LNCaP clone FGC (cell line): ENCODE results near the gene METTL13.

Experiments used
- DNase-seq: peaks from one replicate; pipeline ENCODE4 v3.0.0-alpha.2; 2011; ENCODE audit warnings: low read depth
- H3K4me3 ChIP-seq: 2 replicates; pipeline ENCODE4 v1.5.1; 2011; ENCODE audit warnings: mild to moderate bottlenecking, low read depth, low read length, control low read depth
- TF ChIP-seq, protein P1 (sequence below): IDR thresholded peaks from 2 replicates; pipeline ENCODE4 v1.5.1; 2012; ENCODE audit warnings: mild to moderate bottlenecking; ENCODE audit not compliant: control insufficient read depth, insufficient read depth; ENCODE audit errors: extremely low read depth

The METTL13 gene

DNA sequence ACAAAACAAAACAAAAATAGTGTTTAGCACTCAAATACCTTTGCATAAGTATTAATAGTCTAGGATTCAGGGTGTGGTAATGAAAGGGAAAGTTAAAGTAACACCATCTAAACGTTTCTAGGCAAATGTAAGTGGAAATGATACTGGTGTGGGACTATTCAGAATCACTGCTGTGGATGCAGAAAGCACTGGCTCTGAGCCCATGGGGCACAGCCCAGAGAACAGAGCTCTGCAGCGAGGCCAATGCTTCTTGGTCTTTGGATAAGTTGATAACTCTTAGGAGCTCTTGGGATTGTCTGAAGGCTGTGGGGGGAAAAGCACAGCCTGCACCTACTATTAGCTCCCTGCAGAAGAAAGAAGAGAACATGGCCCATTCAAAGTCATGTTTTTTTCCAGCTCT, 38.5 kb downstream of the METTL13 start:
- no peak for DNase-seq
- H3K4me3 ChIP-seq = no peak overlapping the region
- TF ChIP-seq, protein P1, sequence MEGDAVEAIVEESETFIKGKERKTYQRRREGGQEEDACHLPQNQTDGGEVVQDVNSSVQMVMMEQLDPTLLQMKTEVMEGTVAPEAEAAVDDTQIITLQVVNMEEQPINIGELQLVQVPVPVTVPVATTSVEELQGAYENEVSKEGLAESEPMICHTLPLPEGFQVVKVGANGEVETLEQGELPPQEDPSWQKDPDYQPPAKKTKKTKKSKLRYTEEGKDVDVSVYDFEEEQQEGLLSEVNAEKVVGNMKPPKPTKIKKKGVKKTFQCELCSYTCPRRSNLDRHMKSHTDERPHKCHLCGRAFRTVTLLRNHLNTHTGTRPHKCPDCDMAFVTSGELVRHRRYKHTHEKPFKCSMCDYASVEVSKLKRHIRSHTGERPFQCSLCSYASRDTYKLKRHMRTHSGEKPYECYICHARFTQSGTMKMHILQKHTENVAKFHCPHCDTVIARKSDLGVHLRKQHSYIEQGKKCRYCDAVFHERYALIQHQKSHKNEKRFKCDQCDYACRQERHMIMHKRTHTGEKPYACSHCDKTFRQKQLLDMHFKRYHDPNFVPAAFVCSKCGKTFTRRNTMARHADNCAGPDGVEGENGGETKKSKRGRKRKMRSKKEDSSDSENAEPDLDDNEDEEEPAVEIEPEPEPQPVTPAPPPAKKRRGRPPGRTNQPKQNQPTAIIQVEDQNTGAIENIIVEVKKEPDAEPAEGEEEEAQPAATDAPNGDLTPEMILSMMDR = no peak

- no peak overlapping the region for H3K4me3 ChIP-seq
- no peak for DNase-seq
- TF ChIP-seq, protein P1 = no peak
Measured at GRCh38 chr1:171826973-171827372, 45.5 kb downstream of the METTL13 start.

DNA sequence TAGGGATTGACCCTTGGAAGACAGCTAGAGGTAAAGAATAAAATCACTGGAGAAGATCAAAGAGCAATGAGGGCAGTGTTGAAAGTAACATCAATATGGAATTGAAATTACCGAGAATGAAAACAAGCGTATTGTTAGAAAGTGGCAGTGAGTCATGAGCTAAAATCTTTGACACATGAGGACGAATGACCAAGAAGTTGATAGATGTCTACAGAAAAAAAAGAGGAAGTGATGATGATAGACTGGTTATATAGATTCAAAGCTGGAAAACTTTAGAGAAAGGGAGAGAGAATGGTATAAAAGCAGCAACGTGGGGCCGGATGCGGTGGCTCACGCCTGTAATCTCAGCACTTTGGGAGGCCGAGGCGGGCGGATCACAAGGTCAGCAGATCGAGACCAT, 47.3 kb downstream of the METTL13 start:
- TF ChIP-seq, protein P1 = no peak
- no peak for DNase-seq
- no peak overlapping the region for H3K4me3 ChIP-seq

DNA sequence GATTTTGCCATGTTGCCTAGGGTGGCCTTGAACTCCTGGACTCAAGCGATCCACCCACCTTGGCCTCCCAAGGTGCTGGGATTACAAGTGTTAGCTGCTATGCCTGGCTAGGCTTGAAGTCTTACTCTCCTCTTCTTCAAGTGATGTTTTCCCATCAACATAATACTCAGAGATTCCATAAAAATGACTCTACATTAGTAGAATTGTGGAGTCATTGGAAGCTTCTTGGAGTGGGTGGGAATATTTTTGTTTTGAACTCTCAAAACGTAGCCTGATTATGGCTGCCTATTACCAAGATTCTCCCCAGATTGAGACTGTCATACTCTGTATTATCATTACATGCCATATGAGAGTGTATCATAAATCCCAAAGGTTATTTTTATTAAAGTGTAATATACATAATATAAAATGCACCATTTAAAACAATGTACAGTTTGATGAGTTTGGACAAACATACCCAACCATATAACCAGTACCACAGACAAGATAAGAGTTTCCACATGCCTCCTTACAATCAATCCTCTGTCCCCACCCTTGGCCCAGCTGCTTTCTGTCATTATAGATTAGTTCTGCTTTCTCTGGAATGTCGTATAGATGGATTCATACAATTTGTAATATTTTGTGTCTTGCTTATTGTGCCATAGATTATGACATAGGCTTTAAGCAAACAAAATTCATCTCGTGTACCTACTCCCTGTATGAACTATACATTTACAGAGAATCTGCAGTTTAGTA, 51.8 kb downstream of the METTL13 start:
- no peak overlapping the region for H3K4me3 ChIP-seq
- TF ChIP-seq, protein P1 = no peak
- DNase-seq = no peak

DNA sequence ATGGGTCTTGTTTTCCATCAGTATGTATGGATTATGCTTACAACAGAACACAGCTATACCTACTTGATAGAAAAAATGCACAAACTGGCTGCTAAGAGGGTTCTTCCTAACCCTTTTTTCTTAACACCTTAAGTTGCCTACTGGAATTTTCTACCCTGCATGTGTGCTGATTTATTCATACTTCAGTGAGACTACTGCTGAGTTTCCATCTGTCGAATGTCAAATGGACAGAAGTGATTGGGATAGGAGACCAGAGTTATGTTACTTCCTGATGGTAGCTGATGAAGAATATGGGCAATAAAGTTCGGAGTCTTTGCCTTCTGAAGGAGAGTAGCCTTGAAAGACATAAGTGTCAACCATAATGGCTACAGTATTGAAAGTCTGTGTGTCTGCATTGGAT, 53.4 kb downstream of the METTL13 start:
- H3K4me3 ChIP-seq = no peak overlapping the region
- TF ChIP-seq, protein P1 = no peak
- DNase-seq = no peak

DNA sequence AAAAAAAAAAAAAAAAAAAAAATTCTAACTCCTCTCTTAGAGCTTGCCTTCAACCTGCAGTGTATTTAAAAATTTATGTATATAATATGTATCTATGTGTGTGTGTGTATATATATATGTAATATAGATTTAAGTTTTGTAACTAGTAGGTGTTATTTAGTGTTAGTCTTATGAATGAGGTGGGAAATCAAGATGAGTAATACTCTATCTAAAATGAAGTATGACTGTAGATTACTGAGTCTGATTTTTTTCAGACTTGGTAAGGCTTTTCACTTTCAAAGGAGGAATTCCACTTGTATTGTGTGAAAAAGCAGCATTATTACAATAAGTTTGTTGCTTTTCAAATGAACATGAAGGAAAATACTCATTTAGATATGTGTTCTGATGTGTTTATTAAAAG, 54.4 kb downstream of the METTL13 start:
- TF ChIP-seq, protein P1 = no peak
- no peak overlapping the region for H3K4me3 ChIP-seq
- no peak for DNase-seq
